ENCODE results near the gene ZNF57.
A peak's percentile ranks its signal among the peaks of the same experiment; 100 is the strongest.
"Not testable (repeated sequence)": the region's sequence is repeated elsewhere in the genome, so short reads cannot be mapped to it uniquely, and the experiment has no call there.

Gene ZNF57

GRCh38 chr19:2900296-2901252, at the start of gene ZNF57:
Gene ZNF57, plus strand, starts transcription at chr19:2900928. Its CDS starts 118 bp downstream, at chr19:2901046.
- peak; percentile 96 for DNase-seq (ENCODE audit: low spot score)

DNA sequence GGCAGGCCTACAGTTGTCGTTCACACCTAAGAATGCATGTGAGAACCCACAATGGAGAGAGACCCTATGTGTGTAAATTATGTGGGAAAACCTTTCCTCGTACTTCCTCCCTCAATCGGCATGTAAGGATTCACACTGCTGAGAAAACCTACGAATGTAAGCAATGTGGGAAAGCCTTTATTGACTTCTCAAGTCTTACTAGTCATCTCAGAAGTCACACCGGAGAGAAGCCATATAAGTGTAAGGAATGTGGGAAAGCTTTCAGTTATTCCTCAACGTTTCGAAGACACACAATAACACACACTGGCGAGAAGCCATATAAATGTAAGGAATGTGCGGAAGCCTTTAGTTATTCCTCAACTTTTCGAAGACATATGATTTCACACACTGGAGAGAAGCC, 48.1 kb upstream of the ZNF57 start:
- no peak for DNase-seq (ENCODE audit: low spot score)

GRCh38 chr19:2853015-2853606, 47.6 kb upstream of the ZNF57 start:
- no peak for DNase-seq (ENCODE audit: low spot score)

DNA sequence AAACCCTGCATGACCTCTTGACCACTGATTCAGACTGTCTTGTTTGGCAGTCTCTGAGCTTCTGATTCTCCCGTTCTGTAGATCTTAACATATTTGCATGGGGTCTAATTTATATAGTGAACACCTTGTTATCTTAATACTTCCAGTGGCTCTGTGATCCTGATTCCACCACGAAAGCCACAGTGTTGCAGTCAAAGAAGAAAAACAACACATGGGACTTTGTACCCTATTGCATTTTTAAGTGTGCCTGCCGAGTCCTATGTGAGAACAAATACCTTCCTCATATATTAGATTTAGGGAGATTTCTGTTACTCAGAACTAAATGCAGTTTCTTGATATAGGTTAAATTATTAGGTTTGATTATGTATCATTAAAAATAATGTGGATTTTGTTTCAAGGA, 45.9 kb upstream of the ZNF57 start:
- no peak for DNase-seq (ENCODE audit: low spot score)

DNA sequence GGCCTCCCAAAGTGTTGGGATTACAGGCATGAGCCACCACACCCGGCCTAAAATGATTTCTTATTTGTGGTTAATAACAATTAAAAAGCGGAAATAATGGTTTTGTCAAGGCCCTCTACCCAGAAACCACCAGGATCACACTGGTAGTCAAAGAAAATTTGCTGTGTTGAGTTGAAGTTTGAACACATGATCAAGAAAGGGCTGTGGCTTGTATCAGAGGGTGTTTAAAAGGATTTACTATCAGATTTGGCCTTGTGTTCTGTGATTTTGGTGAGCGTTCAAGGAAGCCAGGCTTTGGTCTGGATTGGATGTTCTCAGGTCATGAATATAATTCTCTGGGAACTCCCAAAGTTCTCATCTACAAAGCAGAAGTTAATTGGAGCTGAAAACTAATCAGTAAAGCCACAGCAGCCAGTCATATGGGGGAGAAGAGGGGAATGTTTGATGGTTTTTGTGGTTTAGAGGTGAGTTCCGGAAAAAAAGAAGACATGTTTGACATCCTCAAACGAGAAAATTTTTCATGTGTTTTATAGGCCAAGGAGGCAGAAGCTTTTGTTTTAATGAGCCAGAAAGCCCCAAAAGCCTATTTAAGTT, 44.2 kb upstream of the ZNF57 start:
- no peak for DNase-seq (ENCODE audit: low spot score)

DNA sequence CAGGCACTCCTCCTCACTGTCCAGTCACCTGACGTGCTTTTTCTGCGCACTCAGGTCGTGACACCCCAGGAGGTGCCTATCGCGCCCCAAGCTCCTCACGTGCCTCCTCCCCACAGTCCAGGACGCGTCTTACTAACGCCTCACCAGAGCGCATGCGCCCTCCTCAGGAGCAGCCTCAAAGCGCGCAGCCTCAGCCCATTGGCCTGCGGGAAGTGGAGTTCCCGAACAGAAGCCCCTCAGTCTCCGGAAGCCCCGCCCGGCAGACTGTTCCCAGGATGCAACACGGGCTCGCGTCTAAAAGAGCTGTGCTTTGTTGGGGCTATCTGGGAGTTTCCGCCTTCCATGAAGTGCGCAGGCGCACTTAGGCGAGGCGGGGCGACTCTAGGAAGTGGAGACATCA, 41.9 kb upstream of the ZNF57 start:
- no peak for DNase-seq (ENCODE audit: low spot score)

- DNase-seq (ENCODE audit: low spot score) = no peak
Observed at GRCh38 chr19:2863816-2864215, 36.9 kb upstream of the ZNF57 start.

DNA sequence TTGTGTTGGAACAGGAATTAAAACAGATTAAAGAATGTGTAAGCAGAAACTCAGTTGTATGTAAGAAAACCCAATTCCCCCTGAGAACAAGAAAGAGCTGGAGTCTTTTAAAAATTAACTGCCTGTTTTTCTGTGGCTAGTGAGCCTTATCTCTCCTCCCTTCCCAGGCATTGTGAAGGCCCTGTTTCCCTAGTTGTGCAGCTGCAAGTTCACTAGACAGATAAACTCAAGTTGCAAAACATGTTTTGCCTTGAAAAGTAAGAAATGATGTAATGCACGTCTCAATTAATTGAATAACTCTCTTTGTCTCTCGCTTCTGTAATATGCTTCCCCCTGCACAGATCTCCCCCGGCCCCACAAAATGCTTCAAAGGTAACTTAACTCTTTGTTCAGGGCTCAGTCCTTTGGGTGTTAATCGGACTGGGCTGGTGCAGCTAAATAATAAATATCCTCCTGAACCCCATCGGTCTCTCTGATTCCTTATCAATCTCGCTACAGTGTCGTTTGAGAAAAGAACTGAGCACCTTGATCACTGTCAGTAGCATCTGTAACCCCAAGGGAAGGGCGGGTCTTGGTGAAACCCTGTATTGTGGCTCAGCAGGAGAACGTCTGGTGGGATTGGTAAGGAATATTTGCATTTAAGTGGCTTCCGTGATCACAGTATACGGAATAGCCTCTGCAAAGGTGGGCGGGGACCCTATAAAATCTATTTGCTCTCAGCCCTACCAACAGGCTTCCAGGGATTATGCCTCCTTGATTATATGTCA, 35.2 kb upstream of the ZNF57 start:
- DNase-seq (ENCODE audit: low spot score) = no peak

- DNase-seq (ENCODE audit: low spot score) = no peak
Observed at GRCh38 chr19:2866495-2867024, 34.2 kb upstream of the ZNF57 start.

- peak; percentile 73 for DNase-seq (ENCODE audit: low spot score)
Observed at GRCh38 chr19:2867025-2867991, 33.4 kb upstream of the ZNF57 start, which contains the start of gene ZNF556. Gene ZNF556, plus strand, starts transcription at chr19:2867335. Its CDS starts 87 bp downstream, at chr19:2867422.

- peak; percentile 20 for DNase-seq (ENCODE audit: low spot score)
Observed at GRCh38 chr19:2869618-2870017, 31.1 kb upstream of the ZNF57 start.

DNA sequence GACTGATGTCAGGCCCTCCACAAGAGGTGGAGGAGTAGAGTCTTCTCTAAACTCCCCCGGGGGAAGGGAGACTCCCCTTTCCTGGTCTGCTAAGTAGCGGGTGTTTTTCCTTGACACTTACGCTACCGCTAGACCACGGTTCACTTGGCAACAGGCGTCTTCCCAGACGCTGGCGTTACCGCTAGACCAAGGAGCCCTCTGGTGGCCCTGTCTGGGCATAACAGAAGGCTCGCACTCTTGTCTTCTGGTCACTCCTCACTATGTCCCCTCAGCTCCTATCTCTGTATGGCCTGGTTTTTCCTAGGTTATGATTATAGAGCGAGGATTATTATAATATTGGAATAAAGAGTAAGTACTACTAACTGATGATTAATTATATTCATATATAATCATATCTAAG, 28.6 kb upstream of the ZNF57 start:
- DNase-seq (ENCODE audit: low spot score) = not testable (repeated sequence)

GRCh38 chr19:2877398-2878331, 23.1 kb upstream of the ZNF57 start:
- DNase-seq (ENCODE audit: low spot score) = no peak

DNA sequence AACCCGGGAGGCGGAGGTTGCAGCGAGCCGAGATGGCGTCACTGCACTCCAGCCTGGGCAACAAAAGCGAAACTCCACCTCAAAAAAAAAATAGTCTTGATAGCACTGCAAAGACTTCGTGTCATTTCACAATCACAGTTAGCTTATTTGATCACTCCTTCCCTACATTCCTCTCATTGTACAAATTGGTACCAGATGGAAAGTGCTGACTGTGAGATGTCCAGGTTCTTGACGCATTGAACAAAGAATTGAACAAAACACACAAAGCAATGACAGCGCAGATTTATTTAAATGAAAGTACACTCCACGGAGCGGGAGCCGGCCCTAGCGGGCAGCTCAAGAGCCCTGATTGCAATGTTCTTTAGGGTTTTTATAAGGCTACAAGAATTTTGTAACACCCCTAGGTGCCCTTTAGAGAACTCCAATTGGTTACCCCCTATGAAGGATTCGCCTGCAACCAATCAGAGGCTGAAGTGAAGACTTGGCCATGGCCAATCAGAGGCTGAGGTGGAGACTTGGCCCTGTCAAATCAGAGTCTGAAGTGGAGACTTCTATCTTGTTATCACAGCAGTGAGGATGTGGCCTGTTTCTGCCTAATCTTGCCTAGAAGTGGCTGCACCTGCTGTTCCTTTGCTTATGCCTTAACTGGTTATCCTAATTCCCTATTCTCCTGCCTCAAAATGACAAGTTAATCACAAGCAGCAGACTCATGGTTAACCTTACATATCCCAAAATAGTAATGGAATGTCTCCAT, 16.9 kb upstream of the ZNF57 start:
- no peak for DNase-seq (ENCODE audit: low spot score)

DNA sequence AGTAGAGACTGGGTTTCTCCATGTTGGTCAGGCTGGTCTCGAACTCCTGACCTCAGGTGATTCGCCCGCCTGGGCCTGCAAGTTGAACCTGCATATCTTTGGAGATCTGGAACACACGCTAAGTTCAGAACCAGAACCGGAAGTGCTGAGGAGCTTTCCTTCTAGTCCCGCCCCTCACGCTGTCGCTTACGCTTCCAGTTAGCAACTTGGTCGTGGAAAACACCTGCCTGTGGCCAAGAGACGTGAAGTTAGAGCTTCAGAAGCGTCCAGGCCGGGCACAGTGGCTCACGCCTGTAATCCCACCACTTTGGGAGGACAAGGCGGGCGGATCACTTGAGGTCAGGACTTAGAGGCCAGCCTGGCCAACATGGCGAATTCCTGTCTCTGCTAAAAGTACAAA, 15.0 kb upstream of the ZNF57 start:
- DNase-seq (ENCODE audit: low spot score) = no peak

- DNase-seq (ENCODE audit: low spot score) = peak; percentile 61
Observed at GRCh38 chr19:2887391-2887914, 13.3 kb upstream of the ZNF57 start.

GRCh38 chr19:2888731-2889224, 11.9 kb upstream of the ZNF57 start:
- DNase-seq (ENCODE audit: low spot score) = peak; percentile 32

DNA sequence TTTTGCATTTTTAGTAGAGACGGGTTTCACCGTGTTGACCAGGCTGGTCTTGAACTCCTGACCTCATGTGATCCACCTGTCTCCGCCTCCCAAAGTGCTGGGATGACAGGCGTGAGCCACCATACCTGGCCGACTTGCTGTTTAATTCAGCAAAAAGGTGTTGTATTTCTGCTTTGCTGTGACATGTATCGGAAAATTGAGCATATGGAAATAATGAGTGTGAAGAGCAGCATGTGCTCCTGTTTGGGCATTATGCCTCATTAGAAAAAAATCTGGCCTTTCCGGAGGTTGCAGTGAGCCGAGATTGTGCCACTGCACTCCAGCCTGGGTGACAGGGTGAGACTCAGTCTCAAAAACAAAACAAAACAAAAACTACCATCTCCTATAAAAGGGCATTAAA, 10.2 kb upstream of the ZNF57 start:
- not testable (repeated sequence) for DNase-seq (ENCODE audit: low spot score)
